Measurements from ENCODE around the gene CTTNBP2.
A peak's percentile ranks its signal among the peaks of the same experiment; 100 is the strongest.

The CTTNBP2 gene

DNA sequence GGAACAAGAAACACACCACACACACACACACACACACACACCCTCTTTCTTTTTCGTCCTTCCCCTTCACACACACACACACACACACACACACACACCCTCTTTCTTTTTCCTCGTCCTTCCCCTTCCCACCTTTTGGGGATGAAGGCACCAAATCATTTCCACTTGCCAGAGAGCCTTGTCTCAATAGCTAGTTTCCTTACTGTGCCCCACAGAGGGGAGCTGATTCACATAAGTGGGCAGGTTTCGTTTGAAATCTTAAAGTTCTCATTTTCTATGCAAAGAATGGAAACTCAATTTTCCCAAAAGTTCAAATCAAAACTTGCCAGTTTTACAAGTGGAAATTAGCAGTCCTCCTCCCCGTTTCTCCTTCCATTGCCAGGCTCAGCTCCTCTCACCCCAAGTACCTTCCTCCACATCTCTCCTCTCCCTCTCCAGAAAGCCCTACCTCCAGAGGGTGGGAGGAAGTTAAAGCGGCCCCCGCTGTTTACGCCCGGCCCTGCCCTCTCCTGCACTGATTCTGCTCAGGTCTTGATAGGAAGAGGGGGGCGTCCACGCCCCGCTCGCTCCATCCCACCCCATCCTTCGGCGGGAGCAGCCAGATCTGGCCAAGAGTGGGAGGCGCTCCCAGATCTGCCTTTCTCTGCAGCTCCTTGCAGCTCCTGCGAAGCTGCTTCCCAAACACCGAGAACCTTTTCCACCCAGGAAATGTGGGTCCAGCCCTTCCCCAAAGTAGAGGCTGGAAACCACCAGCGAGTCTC is 1.3 kb downstream of the CTTNBP2 start:
- DNase-seq (ENCODE audit: low read depth), result no peak
- H3K4me3 ChIP-seq (ENCODE audit: low read depth, low read length), result peak overlapping the region; percentile 51

DNA sequence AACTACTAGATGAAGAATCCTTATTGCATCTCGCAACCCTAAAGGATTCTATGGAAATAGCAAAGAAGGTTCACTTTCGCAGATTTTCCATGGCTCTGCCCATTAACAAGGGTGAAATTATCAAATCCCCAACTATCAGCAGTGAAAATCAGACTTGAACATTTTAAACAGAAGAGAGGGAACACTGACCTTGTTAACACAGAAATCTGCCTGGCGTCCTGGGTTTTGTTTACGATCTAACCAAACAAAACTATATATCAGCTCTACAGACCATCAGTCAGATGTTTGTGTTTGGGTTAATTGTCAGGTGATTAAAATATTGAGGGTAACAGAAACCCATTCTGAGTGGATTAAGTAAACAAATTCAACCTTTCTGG is 1.9 kb downstream of the CTTNBP2 start:
- no peak overlapping the region for H3K4me3 ChIP-seq (ENCODE audit: low read depth, low read length)
- DNase-seq (ENCODE audit: low read depth), result no peak

DNA sequence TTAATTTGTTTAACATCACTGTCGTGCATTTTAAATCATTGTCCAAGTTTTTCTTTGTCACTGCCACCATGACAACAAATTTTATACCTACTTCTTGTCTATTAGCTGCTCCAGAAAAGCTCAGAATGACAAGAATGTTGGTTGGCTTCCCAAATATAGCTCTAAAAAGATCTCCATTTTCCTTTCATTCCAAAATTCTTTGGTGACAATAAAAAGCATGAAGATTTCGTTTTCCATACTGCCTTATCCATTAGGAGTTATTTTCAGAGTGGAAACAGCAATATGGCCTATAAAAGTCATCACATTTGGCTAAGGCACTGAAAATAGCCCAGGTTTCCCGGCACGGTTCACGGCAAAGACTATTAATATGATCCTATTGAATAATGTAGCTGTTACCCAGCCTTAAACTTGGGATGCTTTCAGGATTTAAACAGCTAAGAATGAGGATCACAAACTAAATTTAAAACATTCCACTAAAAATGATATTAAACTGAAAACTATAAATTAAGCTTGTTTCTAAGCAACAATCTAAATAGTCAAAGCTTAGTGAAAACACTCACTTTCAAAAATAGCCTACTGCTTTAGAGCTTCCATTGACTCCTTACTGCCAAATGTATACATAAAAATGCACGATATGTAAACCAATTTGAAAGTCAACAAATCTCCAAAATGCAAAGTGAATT is 2.7 kb downstream of the CTTNBP2 start:
- DNase-seq (ENCODE audit: low read depth), result no peak
- H3K4me3 ChIP-seq (ENCODE audit: low read depth, low read length), result no peak overlapping the region

DNA sequence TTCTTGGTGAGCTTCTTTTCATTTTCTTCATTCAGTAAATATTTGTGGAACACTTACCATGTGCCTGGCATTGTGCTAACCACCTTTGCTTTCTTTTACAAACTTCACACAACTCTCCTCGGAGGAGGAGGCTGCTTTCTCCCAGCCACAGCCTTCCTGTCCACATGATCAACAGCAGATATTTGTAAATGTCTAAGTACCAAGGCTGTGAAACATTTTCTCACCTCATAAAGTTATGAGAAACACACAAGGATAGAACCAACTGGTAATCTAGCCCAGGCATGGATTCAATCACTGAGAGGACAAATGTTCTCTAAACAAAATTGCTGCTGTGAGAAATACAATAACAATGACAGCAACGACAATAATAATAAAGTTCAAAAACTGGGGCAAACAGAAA is 3.9 kb downstream of the CTTNBP2 start:
- no peak overlapping the region for H3K4me3 ChIP-seq (ENCODE audit: low read depth, low read length)
- no peak for DNase-seq (ENCODE audit: low read depth)

DNA sequence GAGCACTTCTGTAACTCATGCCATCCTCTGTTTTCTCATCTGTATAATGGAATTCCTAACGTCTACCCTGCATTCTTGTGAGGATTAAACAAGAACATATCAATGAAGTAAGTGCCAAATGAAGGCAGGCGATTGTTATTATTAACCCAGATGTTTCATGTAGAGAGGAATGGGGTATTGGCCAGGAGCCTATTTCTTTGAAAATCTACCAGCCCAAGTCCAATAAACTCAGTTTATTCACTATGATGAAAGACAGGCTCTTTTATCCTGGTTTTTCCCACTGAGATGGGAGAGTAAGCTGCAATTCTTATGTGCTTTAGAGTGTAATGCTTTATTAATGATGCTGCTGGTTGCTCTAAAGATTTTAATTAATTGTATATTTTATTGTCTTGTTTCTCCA is 9.6 kb downstream of the CTTNBP2 start:
- no peak overlapping the region for H3K4me3 ChIP-seq (ENCODE audit: low read depth, low read length)
- no peak for DNase-seq (ENCODE audit: low read depth)

DNA sequence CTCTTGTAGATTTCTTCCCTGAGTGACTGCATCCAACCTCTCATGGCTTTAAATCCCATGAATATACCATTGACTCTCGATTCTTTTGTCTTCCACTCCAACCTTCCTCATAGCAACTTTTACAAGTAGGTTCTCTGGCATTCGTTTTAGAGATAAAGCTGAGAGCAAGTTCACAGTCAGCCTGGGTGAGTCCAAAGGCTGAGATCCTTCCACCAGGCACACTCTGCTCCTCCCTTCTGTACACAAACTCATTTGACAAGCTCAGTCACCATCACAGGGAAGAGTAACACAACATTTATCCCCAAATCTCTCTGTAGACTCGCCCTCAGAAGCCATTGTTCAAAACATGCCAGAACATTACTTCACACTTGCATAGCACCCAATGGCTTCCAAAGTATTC is 10.9 kb downstream of the CTTNBP2 start:
- no peak for DNase-seq (ENCODE audit: low read depth)
- H3K4me3 ChIP-seq (ENCODE audit: low read depth, low read length), result no peak overlapping the region

DNA sequence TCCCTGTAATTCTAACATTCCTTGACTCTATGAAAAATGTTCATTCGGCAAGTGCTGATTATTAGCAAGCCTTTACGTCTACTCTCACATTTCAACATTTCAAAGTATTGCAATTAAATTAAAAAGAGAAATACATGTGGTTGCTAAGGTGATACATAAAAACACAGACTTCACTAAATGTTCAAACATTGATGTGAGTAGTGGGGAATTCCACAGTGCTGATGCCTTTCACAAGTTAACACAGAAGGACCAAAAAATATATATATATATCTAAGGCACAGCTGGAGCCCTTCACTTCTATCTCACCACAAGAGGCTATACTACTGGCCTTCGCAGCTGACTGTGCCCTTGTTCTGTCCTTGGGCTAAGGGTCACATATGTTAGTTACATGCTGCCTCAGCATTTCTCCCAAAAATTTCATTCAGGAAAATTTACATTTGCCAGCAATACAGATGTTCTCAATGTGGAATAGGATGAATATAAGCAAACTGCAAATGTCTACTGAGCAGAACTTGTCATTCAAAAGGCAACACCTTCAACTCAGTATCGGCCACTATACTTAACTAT is 13.9 kb downstream of the CTTNBP2 start:
- no peak overlapping the region for H3K4me3 ChIP-seq (ENCODE audit: low read depth, low read length)
- DNase-seq (ENCODE audit: low read depth), result no peak

DNA sequence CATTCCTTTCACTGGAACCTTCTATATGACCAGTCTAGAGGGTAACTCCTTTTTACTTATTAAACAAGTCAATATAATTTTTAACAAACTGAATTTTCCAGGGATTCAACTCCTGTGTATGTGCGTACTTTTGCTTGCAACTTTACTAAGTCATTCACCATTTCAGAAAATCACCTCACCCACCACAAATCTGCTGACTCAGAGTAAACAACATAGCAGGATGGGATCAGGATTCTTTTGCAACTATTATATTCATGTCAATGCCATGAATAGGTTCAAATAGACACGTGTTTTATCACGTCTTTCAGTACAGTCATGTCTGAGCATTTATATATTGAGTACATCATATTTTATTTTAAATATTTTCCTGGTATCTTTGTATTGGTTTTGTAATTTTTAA is 14.5 kb downstream of the CTTNBP2 start:
- no peak for DNase-seq (ENCODE audit: low read depth)
- no peak overlapping the region for H3K4me3 ChIP-seq (ENCODE audit: low read depth, low read length)

DNA sequence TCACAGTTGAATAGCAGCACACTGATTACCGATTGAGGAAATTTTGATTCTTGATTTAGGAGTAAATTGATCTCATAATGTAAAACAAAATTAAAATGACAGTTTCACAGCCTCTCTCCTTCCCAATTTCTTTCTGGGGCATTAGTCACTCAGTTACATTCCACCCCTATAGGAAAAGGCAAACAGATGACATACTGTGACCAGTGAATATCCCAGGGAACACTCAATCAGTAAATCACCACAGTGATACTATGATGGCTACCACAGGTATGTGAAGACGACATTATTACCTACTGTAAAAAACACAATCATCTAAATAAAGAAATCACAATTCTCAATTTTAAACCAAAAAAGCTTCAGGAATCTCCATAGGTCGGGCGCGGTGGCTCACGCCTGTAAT is 15.5 kb downstream of the CTTNBP2 start:
- no peak for DNase-seq (ENCODE audit: low read depth)
- no peak overlapping the region for H3K4me3 ChIP-seq (ENCODE audit: low read depth, low read length)

DNA sequence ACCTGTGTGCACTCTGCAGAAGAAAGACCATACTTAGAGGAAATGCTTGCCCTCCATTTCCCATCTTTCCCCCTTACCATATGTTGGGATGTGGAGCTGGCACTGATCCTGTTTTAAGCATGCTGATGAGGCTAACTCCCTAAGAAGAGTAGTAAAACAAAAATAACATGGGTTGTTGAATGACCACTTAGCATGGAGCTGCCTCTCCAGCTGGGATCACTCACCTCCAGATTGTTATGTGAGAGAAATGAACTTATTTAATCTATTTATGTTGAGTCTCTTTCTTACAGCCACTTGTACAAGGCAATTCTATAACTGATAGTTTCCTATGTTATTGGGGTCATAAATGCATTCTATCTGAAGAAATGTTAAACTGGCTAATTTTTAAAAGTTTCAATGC is 17.0 kb downstream of the CTTNBP2 start:
- DNase-seq (ENCODE audit: low read depth), result no peak
- no peak overlapping the region for H3K4me3 ChIP-seq (ENCODE audit: low read depth, low read length)

DNA sequence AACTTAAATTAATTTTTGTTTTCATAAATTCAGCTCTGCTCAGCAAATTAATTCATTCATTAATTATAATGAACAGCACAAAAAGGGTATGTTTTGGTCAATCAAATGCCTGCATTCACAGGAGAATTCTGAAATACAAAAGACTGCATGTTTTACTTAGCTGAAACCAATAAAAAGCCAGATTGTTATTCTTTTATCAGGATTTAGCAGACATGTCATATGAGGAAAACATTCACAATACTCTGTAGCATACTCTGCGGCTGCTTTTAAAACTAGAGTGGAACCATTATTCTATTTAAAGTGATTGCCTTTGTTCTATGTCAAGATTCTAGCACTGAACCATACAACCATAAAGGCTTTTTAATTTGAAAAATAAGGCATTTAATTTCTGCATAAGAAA is 19.1 kb downstream of the CTTNBP2 start:
- H3K4me3 ChIP-seq (ENCODE audit: low read depth, low read length), result no peak overlapping the region
- no peak for DNase-seq (ENCODE audit: low read depth)

DNA sequence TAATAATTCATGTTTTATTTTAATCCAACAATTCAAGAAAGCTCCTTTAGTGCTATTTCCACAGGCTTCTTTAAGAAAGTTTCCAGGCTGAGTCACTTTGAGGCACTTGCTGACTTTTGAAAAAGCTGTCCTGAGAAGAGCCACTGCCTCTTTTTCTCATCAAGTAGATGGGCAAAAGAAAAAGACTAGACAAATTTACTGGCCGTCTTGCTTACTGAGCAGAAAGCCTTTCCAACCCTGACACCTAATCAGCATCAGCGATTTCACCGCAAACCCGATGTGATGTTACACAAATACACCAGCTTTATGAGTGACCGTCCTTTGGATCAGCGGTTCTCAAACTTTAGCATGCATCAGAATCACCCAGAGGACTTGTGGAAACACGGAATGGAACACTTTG is 24.3 kb downstream of the CTTNBP2 start:
- no peak overlapping the region for H3K4me3 ChIP-seq (ENCODE audit: low read depth, low read length)
- DNase-seq (ENCODE audit: low read depth), result no peak

DNA sequence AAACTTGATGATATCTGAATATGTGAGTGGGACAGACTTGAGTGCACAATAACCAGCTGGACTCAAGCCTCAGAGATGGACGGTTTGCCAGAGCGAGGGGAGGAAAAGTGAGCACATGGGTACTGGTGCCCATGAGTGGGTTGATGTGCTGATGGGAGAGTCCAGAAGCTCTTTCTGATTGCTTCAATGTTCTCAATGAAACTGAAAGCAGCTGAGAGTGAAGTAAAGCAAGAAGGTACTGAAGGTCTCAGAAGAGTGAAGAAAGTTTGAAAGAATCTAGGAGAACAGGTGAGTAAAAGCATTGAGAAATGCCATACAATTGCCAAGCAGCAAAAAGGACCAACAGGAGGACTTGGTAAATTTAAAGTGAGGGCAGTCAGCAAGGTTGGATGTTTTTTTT is 28.6 kb downstream of the CTTNBP2 start:
- DNase-seq (ENCODE audit: low read depth), result no peak
- no peak overlapping the region for H3K4me3 ChIP-seq (ENCODE audit: low read depth, low read length)

DNA sequence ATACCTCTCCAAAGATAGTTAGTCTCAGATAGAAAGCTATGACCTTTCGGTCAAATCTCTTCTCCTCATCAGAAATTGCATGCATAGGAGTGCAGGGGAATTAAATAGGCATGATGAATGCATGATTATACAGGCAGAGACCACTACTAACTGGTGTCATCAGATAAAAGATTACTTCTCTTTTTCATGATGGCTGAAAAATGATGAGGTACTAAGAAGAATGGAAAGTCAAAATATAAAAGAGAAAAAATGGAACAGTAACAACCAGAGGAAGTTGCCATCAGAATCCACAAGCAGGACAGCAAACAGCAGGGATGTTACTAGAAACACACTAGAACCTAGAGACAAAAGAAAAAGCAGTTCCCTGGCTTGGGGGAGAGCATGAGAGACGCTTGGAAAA is 31.6 kb downstream of the CTTNBP2 start:
- no peak overlapping the region for H3K4me3 ChIP-seq (ENCODE audit: low read depth, low read length)

DNA sequence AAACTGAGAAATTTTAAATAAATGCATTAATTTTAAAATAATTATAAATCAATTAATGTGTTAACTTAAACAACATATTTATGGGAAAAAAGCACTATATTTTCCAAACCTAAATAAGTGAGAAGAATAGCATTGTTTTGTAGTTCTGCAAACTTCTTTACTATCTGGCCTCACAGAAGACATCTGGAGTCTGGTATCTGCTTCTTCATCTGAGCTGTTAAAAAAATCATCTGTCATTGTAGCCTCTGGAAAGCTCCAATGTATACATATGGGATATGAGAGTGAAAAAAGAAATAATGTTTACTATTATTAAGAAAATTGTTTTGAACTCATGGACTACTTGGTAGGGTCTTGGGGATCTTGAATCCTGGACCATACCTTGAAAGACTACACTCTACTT is 32.2 kb downstream of the CTTNBP2 start:
- H3K4me3 ChIP-seq (ENCODE audit: low read depth, low read length), result no peak overlapping the region
- DNase-seq (ENCODE audit: low read depth), result no peak

More for the DNA sequence above, 31.6 kb downstream of the CTTNBP2 start:
- DNase-seq (ENCODE audit: low read depth), result no peak

DNA sequence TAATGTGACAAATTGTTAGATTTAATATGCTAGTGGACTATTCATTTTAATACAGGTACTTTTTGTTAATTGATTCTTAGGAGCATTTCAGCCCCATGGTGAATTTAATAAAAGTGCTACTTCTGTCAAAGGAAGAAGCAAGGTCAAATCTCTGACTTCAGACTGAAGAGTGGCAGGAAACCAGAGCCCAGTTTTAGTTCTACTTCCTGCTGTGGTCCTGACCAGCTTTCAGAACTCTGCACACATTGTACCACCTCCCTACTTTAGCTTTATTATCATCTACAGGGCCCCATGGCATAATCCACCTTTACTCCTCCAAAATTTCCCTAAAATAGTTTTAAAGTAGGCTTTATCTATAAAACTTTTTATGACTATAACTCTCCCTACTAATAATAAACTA is 33.7 kb downstream of the CTTNBP2 start:
- DNase-seq (ENCODE audit: low read depth), result no peak
- no peak overlapping the region for H3K4me3 ChIP-seq (ENCODE audit: low read depth, low read length)

DNA sequence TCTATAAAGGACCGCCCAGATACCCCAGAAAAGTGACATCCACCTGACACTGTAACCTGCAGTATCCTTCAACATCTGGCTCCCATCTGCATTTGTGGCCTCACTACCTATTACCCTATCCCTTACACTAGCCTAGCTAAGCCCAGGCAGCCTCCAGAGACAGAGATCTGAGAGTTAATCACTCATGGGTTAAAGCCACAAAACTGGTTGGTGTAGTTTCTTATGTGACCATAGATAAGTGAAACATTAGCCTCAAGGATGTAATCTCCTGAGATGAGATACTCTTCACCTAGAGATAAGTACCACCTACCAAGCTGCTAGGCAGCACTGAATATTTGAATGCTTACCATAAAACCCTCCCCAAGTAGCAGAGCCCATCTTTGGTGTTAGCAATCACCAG is 35.4 kb downstream of the CTTNBP2 start:
- no peak overlapping the region for H3K4me3 ChIP-seq (ENCODE audit: low read depth, low read length)
- DNase-seq (ENCODE audit: low read depth), result no peak

DNA sequence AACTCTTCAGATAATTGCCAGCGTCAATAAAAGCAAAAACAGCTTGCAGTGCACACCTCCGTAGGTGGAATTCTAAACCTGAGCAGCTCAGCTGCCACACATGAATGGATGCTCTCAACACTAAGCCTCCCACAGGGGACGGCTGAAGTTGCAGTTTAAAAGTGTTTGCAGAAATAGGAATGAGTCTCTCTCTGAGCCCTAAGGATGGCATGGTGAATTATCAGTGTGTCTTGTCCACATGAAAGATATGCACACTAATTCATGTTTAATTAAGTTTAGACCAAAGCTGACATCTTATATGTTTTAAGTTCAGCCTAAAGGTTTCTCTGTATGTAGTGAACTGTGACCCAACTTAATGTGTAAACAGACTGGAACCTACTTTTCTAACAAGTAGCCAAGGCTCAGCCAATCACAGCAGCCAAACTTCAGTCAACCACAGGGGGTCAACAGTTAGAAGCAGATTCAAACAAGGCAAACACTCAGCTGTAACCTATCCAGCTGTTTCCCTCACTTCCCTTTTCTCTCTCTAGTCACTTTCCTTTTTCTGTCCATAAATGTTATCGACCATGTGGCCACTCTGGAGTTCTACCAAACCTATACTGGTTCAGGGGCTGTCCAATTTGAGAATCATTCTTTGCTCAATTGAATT is 38.1 kb downstream of the CTTNBP2 start:
- no peak overlapping the region for H3K4me3 ChIP-seq (ENCODE audit: low read depth, low read length)
- no peak for DNase-seq (ENCODE audit: low read depth)

DNA sequence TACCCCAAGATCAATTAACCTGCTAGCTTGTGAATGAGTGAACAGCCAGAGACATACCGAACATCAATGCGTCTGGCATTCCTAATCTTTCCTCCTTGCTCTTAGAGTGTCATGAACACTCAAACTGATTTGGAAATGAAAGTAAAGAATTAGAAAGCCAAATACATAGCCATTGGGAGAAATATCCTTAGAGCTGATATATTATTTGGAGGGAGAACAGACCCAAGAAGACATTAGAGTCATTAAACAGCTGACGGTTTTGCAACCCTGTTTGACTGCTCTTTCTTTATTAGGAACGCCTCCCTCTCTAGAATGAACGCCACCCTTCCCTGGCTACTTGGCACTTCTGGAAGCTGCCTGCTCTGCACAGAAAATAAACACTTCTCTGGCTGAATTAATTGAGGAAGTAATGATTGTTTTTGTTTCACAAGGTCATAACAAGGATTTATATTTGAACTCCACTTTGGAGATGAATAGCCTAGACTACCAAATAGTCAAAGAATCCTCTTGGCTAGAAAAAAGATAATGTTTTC is 42.8 kb downstream of the CTTNBP2 start:
- no peak for DNase-seq (ENCODE audit: low read depth)
- H3K4me3 ChIP-seq (ENCODE audit: low read depth, low read length), result no peak overlapping the region

DNA sequence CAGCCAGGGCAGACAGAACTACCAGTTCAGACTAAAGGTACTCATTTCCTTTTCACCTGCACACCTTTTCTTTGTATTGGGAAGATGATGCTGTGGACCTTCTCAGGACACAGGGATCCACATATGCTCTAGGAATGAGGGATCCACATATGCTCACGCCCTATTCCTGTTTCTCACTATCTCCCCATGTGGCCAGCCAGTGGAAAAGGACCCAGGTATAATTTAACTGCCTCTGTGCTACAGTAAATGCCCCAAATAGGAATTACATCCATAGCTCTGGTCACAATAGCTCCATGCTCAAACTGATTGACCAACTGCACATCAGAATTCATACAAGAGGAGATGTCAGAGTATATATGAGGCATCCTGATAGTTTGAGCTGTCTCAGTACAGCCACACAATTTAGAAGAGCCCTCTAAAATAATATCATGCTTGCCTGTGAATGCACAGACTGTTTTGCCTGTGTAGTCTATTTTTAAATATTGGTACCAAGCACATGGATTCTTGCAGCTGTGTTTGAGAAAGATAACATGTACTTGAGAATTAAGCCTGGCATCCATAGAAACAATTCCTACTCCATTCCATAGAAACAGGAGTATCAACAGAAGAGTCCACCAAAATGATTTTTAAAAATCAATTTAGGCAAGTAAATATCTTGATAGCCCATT is 43.7 kb downstream of the CTTNBP2 start:
- no peak for DNase-seq (ENCODE audit: low read depth)
- no peak overlapping the region for H3K4me3 ChIP-seq (ENCODE audit: low read depth, low read length)

All from skeletal muscle cell (primary cell).